Ishikawa (cell line): ENCODE measurements around the gene PRCC.

Source experiments
- CEBPB ChIP-seq: IDR thresholded peaks from 2 replicates; pipeline ENCODE4 v1.6.1; 2012
- CREB1 ChIP-seq: IDR thresholded peaks from 2 replicates; pipeline ENCODE4 v1.6.1; 2012; ENCODE audit warnings: low read depth
- EP300 ChIP-seq: IDR thresholded peaks from 2 replicates; pipeline ENCODE4 v1.6.1; 2012; ENCODE audit warnings: borderline replicate concordance
- FOXM1 ChIP-seq: IDR thresholded peaks from 2 replicates; pipeline ENCODE4 v1.6.1; 2012; ENCODE audit warnings: low read depth, borderline replicate concordance
- MAX ChIP-seq: IDR thresholded peaks from 2 replicates; pipeline ENCODE4 v1.6.1; 2012
- RAD21 ChIP-seq: IDR thresholded peaks from 2 replicates; pipeline ENCODE4 v1.6.1; 2012; ENCODE audit warnings: low read depth
- REST ChIP-seq: IDR thresholded peaks from 2 replicates; pipeline ENCODE4 v1.6.1; 2012; ENCODE audit warnings: low read depth, mild to moderate bottlenecking
- TAF1 ChIP-seq: IDR thresholded peaks from 2 replicates; pipeline ENCODE4 v1.6.1; 2012; ENCODE audit warnings: low read depth, mild to moderate bottlenecking
- TCF12 ChIP-seq: IDR thresholded peaks from 2 replicates; pipeline ENCODE4 v1.6.1; 2012; ENCODE audit warnings: low read depth
- TEAD4 ChIP-seq: IDR thresholded peaks from 2 replicates; pipeline ENCODE4 v1.6.1; 2012
- USF1 ChIP-seq: IDR thresholded peaks from 2 replicates; pipeline ENCODE4 v1.6.1; 2012
- YY1 ChIP-seq: IDR thresholded peaks from 2 replicates; pipeline ENCODE4 v1.6.1; 2012; ENCODE audit warnings: low read depth
- ZBTB7A ChIP-seq: IDR thresholded peaks from 2 replicates; pipeline ENCODE4 v1.6.1; 2012; ENCODE audit warnings: low read depth

GRCh38 chr1:156814571-156815260, 47.4 kb downstream of the PRCC start:
- TF ChIP-seq YY1 (no peak), MAX (no peak), ZBTB7A (no peak), REST (no peak), RAD21 (no peak), EP300 (no peak), TEAD4 (no peak), CREB1 (no peak), CEBPB (no peak), TAF1 (no peak), FOXM1 (no peak), USF1 (no peak), TCF12 (no peak)
